H1 (cell line): ENCODE measurements around the gene PBX1. TPM values are rescaled to one million over a fixed set of nuclear protein-coding genes. Genes with fewer than 3 reads are reported as not detected.

ENCODE experiments used
- CTCF ChIA-PET: fragments of 300-600 bp; sonication (Branson Sonifier 250); formaldehyde crosslinking; loops from one replicate; lab custom pipeline; 2021; ENCODE audit not compliant: partially characterized antibody; lab: Charles Lee
- POLR2A ChIA-PET: fragments of 300-600 bp; sonication (Branson Sonifier 250); formaldehyde crosslinking; loops from one replicate; lab custom pipeline; 2021; ENCODE audit warnings: inconsistent platforms; ENCODE audit not compliant: partially characterized antibody; lab: Charles Lee
- DNase-seq, 2 experiments: peaks; one replicate each; pipeline versions ENCODE4 v3.0.0 to v3.0.0-alpha.2; 2010 to 2022; ENCODE audit warnings: low spot score in 2 of 2, low read depth in 1 of 2, mixed read lengths in 1 of 2
- FAIRE-seq: peaks from 2 replicates; lab custom pipeline; 2011; peaks lifted over from hg19 to GRCh38; lab: Jason Lieb, UNC
- H2AFZ ChIP-seq: 2 replicates; pipeline ENCODE4 v1.8.1; 2012; ENCODE audit warnings: low read length, inconsistent platforms
- H2AK5ac ChIP-seq: 2 replicates; pipeline ENCODE4 v1.6.1; 2013; ENCODE audit warnings: low read depth, low read length
- H2BK120ac ChIP-seq: replicated peaks from 2 replicates; pipeline ENCODE3; 2013; ENCODE audit warnings: low read depth, low read length, inconsistent platforms
- H2BK12ac ChIP-seq: 2 replicates; pipeline ENCODE4 v1.6.1; 2013; ENCODE audit warnings: low read depth, low read length
- H2BK15ac ChIP-seq: 2 replicates; pipeline ENCODE4 v1.6.1; 2013; ENCODE audit warnings: low read length
- H2BK20ac ChIP-seq: 2 replicates; pipeline ENCODE4 v1.6.1; 2013; ENCODE audit warnings: low read length
- H2BK5ac ChIP-seq: 2 replicates; pipeline ENCODE4 v1.6.1; 2013; ENCODE audit warnings: low read depth, low read length
- H3K14ac ChIP-seq: 2 replicates; pipeline ENCODE4 v1.6.1; 2013; ENCODE audit warnings: inconsistent platforms; ENCODE audit not compliant: insufficient read length
- H3K18ac ChIP-seq: 2 replicates; pipeline ENCODE4 v1.6.1; 2013; ENCODE audit warnings: low read length; ENCODE audit errors: extremely low read depth
- H3K23ac ChIP-seq: 2 replicates; pipeline ENCODE4 v1.6.1; 2013; ENCODE audit warnings: inconsistent platforms; ENCODE audit not compliant: insufficient read length
- H3K23me2 ChIP-seq: 2 replicates; pipeline ENCODE4 v1.6.1; 2013; ENCODE audit warnings: low read depth, low read length
- H3K27ac ChIP-seq: 2 replicates; pipeline ENCODE4 v1.6.1; 2011; ENCODE audit warnings: low read depth, low read length, inconsistent platforms
- H3K27me3 ChIP-seq, 4 experiments: replicated peaks in 1 of 4; 1 replicate in 1 of 4; 2 replicates in 3 of 4; pipeline versions ENCODE4 v1.6.1 to v1.8.1; 2011 to 2013; ENCODE audit warnings: low read length in 3 of 4, mild to moderate bottlenecking in 3 of 4, inconsistent platforms in 2 of 4, mixed read lengths in 2 of 4, moderate library complexity in 1 of 4; ENCODE audit not compliant: control insufficient read depth in 3 of 4, insufficient read depth in 3 of 4; ENCODE audit errors: extremely low read depth in 1 of 4
- H3K36me3 ChIP-seq, 4 experiments: 2 replicates each; pipeline versions ENCODE4 v1.6.1 to v1.8.1; 2011 to 2013; ENCODE audit warnings: mild to moderate bottlenecking in 4 of 4, low read length in 3 of 4, moderate library complexity in 2 of 4, control low read depth in 1 of 4, inconsistent platforms in 1 of 4; ENCODE audit not compliant: insufficient read depth in 4 of 4, control insufficient read depth in 2 of 4
- H3K4ac ChIP-seq: replicated peaks from 2 replicates; pipeline ENCODE3; 2013; ENCODE audit warnings: low read length, low read depth, mixed read lengths, inconsistent platforms; ENCODE audit not compliant: insufficient read length
- H3K4me1 ChIP-seq, 4 experiments: replicated peaks in 1 of 4; 1 replicate in 1 of 4; 2 replicates in 3 of 4; pipeline versions ENCODE4 v1.6.1 to v1.8.1; 2011 to 2013; ENCODE audit warnings: low read length in 3 of 4, inconsistent platforms in 2 of 4, mixed read lengths in 1 of 4; ENCODE audit not compliant: insufficient read depth in 4 of 4, control insufficient read depth in 3 of 4
- H3K4me2 ChIP-seq, 2 experiments: 2 replicates each; pipeline versions ENCODE4 v1.6.1 to v1.8.1; 2011 to 2013; ENCODE audit warnings: low read depth in 2 of 2, low read length in 2 of 2, control low read depth in 1 of 2, inconsistent platforms in 1 of 2, mild to moderate bottlenecking in 1 of 2; ENCODE audit not compliant: insufficient read depth in 1 of 2
- H3K4me3 ChIP-seq, 4 experiments: fragments of 200-600, 300-600 bp in 1 of 4; sonication (generic), shearing (Covaris generic), sonication (Bioruptor Twin) in 1 of 4; 2 replicates each; pipeline versions ENCODE4 v1.5.1 to v1.8.1; 2011 to 2016; ENCODE audit warnings: low read length in 4 of 4, low read depth in 3 of 4, control low read depth in 2 of 4, inconsistent platforms in 2 of 4, mild to moderate bottlenecking in 2 of 4, mixed read lengths in 1 of 4, moderate library complexity in 1 of 4; ENCODE audit not compliant: insufficient read depth in 2 of 4; ENCODE audit errors: extremely low read depth in 1 of 4
- H3K56ac ChIP-seq: replicated peaks from 2 replicates; pipeline ENCODE3; 2013; ENCODE audit warnings: low read depth, mild to moderate bottlenecking, mixed read lengths, low read length, inconsistent platforms; ENCODE audit not compliant: insufficient read length
- H3K79me1 ChIP-seq: 2 replicates; pipeline ENCODE4 v1.6.1; 2013; ENCODE audit warnings: low read depth, low read length, control low read depth
- H3K79me2 ChIP-seq, 2 experiments: 2 replicates each; pipeline versions ENCODE4 v1.6.1 to v1.8.1; 2012 to 2013; ENCODE audit warnings: low read length in 2 of 2, mild to moderate bottlenecking in 2 of 2, inconsistent platforms in 1 of 2; ENCODE audit not compliant: insufficient read depth in 2 of 2, control insufficient read depth in 1 of 2
- H3K9ac ChIP-seq, 4 experiments: replicated peaks in 1 of 4; 1 replicate in 1 of 4; 2 replicates in 3 of 4; pipeline versions ENCODE4 v1.6.1 to v1.8.1; 2011 to 2013; ENCODE audit warnings: low read depth in 3 of 4, low read length in 3 of 4, control low read depth in 2 of 4, mild to moderate bottlenecking in 2 of 4, moderate library complexity in 2 of 4, inconsistent platforms in 1 of 4; ENCODE audit errors: extremely low read depth in 1 of 4
- H3K9me3 ChIP-seq, 2 experiments: 2 replicates each; pipeline versions ENCODE4 v1.6.1 to v1.8.1; 2012 to 2013; ENCODE audit warnings: mild to moderate bottlenecking in 2 of 2, moderate library complexity in 2 of 2, control low read depth in 1 of 2, inconsistent platforms in 1 of 2, low read depth in 1 of 2, low read length in 1 of 2, mixed read lengths in 1 of 2; ENCODE audit not compliant: insufficient read depth in 2 of 2
- H4K20me1 ChIP-seq, 2 experiments: replicated peaks in 1 of 2; 2 replicates each; pipeline versions ENCODE3 to v1.8.1; 2011 to 2013; ENCODE audit warnings: inconsistent platforms in 2 of 2, low read length in 2 of 2, mild to moderate bottlenecking in 1 of 2; ENCODE audit not compliant: insufficient read depth in 2 of 2, control insufficient read depth in 1 of 2
- H4K5ac ChIP-seq: 2 replicates; pipeline ENCODE4 v1.6.1; 2013; ENCODE audit warnings: low read length, low read depth, mixed read lengths, inconsistent platforms; ENCODE audit not compliant: insufficient read length
- H4K8ac ChIP-seq: 2 replicates; pipeline ENCODE4 v1.8.0; 2013; ENCODE audit warnings: mild to moderate bottlenecking, moderate library complexity, low read length, inconsistent platforms; ENCODE audit not compliant: insufficient read depth; ENCODE audit errors: extremely low read depth
- H4K91ac ChIP-seq: replicated peaks from 2 replicates; pipeline ENCODE3; 2013; ENCODE audit warnings: low read length, mixed read lengths, inconsistent platforms; ENCODE audit not compliant: insufficient read length
- BCL11A ChIP-seq, 2 experiments: IDR thresholded peaks; one replicate each; pipeline ENCODE4 v1.6.1; 2011; ENCODE audit warnings: low read depth in 2 of 2, low read length in 2 of 2, mild to moderate bottlenecking in 2 of 2
- CHD1 ChIP-seq: IDR thresholded peaks from 2 replicates; pipeline ENCODE4 v1.6.1; 2012; ENCODE audit warnings: low read depth, low read length, improper control_type of control experiment
- CREB1 ChIP-seq: IDR thresholded peaks from 2 replicates; pipeline ENCODE4 v1.6.1; 2012; ENCODE audit warnings: inconsistent platforms
- FOSL1 ChIP-seq: IDR thresholded peaks from 2 replicates; pipeline ENCODE4 v1.6.1; 2011; ENCODE audit warnings: mild to moderate bottlenecking, low read depth, low read length, moderate library complexity; ENCODE audit not compliant: insufficient read depth
- GABPA ChIP-seq: IDR thresholded peaks from 2 replicates; pipeline ENCODE4 v1.6.1; 2011; ENCODE audit warnings: mild to moderate bottlenecking, low read length, moderate library complexity, borderline replicate concordance; ENCODE audit not compliant: insufficient read depth
- MAFK ChIP-seq: IDR thresholded peaks from 2 replicates; pipeline ENCODE4 v1.6.1; 2012; ENCODE audit warnings: low read depth, mild to moderate bottlenecking, improper control_type of control experiment, low read length
- NANOG ChIP-seq: IDR thresholded peaks from 2 replicates; pipeline ENCODE4 v1.6.1; 2011; ENCODE audit warnings: low read length, low read depth, mild to moderate bottlenecking, inconsistent platforms; ENCODE audit not compliant: insufficient read depth, poor library complexity, severe bottlenecking
- PHF8 ChIP-seq: fragments of 200-600 bp; sonication (generic); conservative IDR thresholded peaks from 2 replicates; pipeline ENCODE4 v1.7.1; 2012; ENCODE audit warnings: low read depth, mild to moderate bottlenecking, inconsistent platforms, low read length, moderate library complexity
- RAD21 ChIP-seq, 2 experiments: IDR thresholded peaks in 1 of 2; conservative IDR thresholded peaks in 1 of 2; 2 replicates each; pipeline ENCODE4 v1.6.1; 2011; ENCODE audit warnings: low read depth in 2 of 2, low read length in 2 of 2, improper control_type of control experiment in 1 of 2, inconsistent platforms in 1 of 2, mild to moderate bottlenecking in 1 of 2, moderate library complexity in 1 of 2
- SP2 ChIP-seq: IDR thresholded peaks from 2 replicates; pipeline ENCODE4 v1.6.1; 2012; ENCODE audit warnings: mild to moderate bottlenecking, low read length, inconsistent platforms
- ZNF274 ChIP-seq: IDR thresholded peaks from 2 replicates; pipeline ENCODE4 v1.7.0; 2012; ENCODE audit warnings: low read length, borderline replicate concordance; ENCODE audit errors: extremely low read depth
- WGBS, 2 experiments: shearing (Covaris generic) in 1 of 2; methylation state at CpG; one replicate each; pipeline versions ENCODE4 v1.1.6 to v1.1.7; 2013 to 2015; ENCODE audit warnings: low lambda C conversion rate in 2 of 2, mixed read lengths in 2 of 2, inconsistent platforms in 1 of 2, low coverage in 1 of 2, missing lambda C conversion rate in 1 of 2; ENCODE audit not compliant: insufficient replicate concordance in 2 of 2, insufficient coverage in 1 of 2, insufficient read length in 1 of 2; ENCODE audit errors: extremely low coverage in 1 of 2, missing lambda C conversion rate in 1 of 2; 5-methylcytosine and 5-hydroxymethylcytosine counted together
- polyA plus RNA-seq, 7 experiments: library from polyadenylated mRNA; depleted of rRNA in 3 of 7; stranded (reverse) in 5 of 7; unstranded in 2 of 7; fragments of >200 nt in 5 of 7; fragments of 200-250 nt in 2 of 7; gene quantifications; 1 replicate in 5 of 7; 2 replicates in 1 of 7; 4 replicates in 1 of 7; pipeline versions ENCODE4 v1.2.1 to v1.2.3, GENCODE V29; 2011 to 2013; ENCODE audit warnings: missing spikeins in 2 of 7, mixed read lengths in 2 of 7
- total RNA-seq: library from RNA; stranded (reverse); fragmentation: NEBNext Ultra II Directional; extraction: Animal tissue kit (Norgen Biotek cat#: 25700); gene quantifications from 2 replicates; pipeline ENCODE4 v1.2.1, GENCODE V29; 2021
- TF ChIP-seq, protein P1 (sequence below): IDR thresholded peaks from 2 replicates; pipeline ENCODE4 v1.6.1; 2011; ENCODE audit warnings: low read depth, mild to moderate bottlenecking, low read length; ENCODE audit not compliant: insufficient read depth

PBX1 gene
- total and polyA plus RNA-seq, 2 of the 8 experiments (the other 6 are each of a cell fraction or from before 2014, with no cell fraction given): 87.4 to 124 TPM

DNA sequence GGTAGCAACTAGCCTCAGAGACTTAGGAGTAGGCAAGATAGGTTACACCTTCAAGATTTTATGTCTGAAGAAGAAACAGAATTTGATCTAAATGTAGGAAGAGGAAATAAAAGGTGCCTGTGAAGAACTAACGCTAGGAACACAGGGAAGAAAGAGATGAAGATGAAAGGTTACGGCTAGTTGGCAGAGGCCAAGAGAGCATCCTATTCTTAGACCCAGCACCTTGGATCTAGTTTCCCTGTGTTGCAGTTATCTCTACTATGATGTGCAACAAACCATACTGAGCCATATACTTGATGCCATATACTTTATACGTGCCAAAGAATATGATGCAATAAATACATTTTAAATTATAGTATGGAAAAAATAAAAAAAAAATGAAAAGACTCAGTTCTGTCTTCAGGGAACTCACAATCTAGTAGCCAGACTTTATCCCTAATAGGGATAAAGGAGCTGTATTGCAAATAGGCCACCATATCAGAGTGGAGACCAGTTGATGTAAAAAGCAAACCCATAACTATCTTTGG lies 181.1 kb downstream of the PBX1 start:
- Histone ChIP-seq H2AFZ (no peak overlapping the region), H2BK120ac (no peak overlapping the region), H2BK12ac (no peak overlapping the region), H4K5ac (no peak overlapping the region), H3K18ac (no peak overlapping the region), H2BK15ac (no peak overlapping the region), H3K4me2 (no peak overlapping the region), H2BK20ac (no peak overlapping the region), H3K4ac (no peak overlapping the region), H2AK5ac (no peak overlapping the region), H3K14ac (no peak overlapping the region), H3K23me2 (no peaks in the 10 kb centered on the region), H3K4me3 (no peak overlapping the region), H4K8ac (no peak overlapping the region), H3K27me3 (no peaks in the 10 kb centered on the region), H3K79me2 (peaks cover 0 to 85% of the 10 kb centered on the region in 2 experiments; a peak in 3 of 4 replicates), H3K79me1 (peaks cover 2% of the 10 kb centered on the region; the same call in 1 of the 2 replicates), H4K20me1 (peaks cover 2 to 7% of the 10 kb centered on the region in 2 experiments), H4K91ac (no peak overlapping the region), H3K23ac (no peak overlapping the region), H3K56ac (no peak overlapping the region), H3K9me3 (no peaks in the 10 kb centered on the region), H3K9ac (no peak overlapping the region), H2BK5ac (no peak overlapping the region), H3K4me1 (peaks cover 0 to 8% (median 5%) of the 10 kb centered on the region in 4 experiments; a peak in 3 of 7 replicates), H3K36me3 (0 out of 8 replicates have a peak, but pooled peaks cover 0 to 2% (median 0%) of the 10 kb centered on the region in 4 experiments), H3K27ac (no peak overlapping the region)
- 83% methylated on average over 3 of the region's 3 CpGs; no CpG with 5 or more reads in 1 of the 2 experiments for WGBS, 2 experiments
- no peak for DNase-seq
- no peak for FAIRE-seq
- POLR2A ChIA-PET: interaction anchor here (0.6 to 0.7 kb wide), 2 partner anchors 9 to 10 kb away, joined by 3 read pairs; no protein-coding TSS in a partner anchor
- CTCF ChIA-PET: interaction anchor here (0.6 to 1.3 kb wide), 3 partner anchors 10 to 160 kb away, joined by 3 to 5 read pairs (median 4); no protein-coding TSS in a partner anchor
- TF ChIP-seq CREB1 (no peak), FOSL1 (no peak), PHF8 (no peak), RAD21 (IDR thresholded peaks at IDR 0.05 in 1 of 2, conservative IDR thresholded peaks at IDR 0.05 in 1 of 2; ENCODE audit: low read depth in 2 of 2, low read length in 2 of 2) (no peak), MAFK (no peak), BCL11A (IDR thresholded peaks at IDR 0.05; ENCODE audit: low read depth in 2 of 2, low read length in 2 of 2) (no peak), GABPA (no peak), CHD1 (no peak), NANOG (no peak), SP2 (no peak), ZNF274 (no peak)
- TF ChIP-seq, protein P1, sequence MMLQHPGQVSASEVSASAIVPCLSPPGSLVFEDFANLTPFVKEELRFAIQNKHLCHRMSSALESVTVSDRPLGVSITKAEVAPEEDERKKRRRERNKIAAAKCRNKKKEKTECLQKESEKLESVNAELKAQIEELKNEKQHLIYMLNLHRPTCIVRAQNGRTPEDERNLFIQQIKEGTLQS: no peak
